ENCODE results near the gene ZBTB47. TPM values are rescaled to one million over a fixed set of nuclear protein-coding genes. Genes with fewer than 3 reads are reported as not detected.

Gene ZBTB47
- total and polyA plus RNA-seq, 8 donors, result 10.1 to 40.3 (median 23.4) TPM

DNA sequence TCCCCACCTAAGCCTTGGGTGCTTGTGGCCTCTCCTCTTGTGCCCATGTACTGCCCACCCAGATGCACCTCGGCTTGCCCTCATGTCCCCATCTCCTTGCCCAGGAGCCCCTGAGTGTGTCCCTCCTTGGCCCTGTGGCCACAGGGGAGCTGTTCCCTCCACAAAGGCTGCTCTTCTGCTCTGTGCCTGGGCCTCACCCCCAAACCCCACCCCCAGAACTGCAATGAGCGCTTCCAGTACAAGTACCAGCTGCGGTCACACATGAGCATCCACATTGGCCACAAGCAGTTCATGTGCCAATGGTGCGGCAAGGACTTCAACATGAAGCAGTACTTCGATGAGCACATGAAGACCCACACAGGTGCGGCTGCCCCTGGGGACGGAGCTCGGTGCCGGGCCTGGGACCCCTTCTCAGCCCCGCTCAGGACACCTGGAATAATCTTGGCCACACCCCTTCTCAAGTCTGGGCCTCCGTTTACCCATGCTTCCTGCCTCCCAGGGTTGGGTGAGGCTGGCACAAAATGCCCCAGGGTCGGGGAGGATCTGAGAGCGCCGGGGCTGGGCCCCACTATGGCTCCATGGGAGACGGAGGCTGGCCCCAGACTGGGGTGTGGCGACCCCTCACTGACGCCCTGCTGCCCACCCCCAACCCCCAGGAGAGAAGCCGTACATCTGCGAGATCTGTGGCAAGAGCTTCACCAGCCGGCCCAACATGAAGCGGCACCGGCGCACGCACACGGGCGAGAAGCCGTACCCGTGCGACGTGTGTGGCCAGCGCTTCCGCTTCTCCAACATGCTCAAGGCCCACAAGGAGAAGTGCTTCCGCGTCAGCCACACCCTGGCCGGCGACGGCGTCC lies 10.3 kb downstream of the ZBTB47 start:
- Histone ChIP-seq H3K4me1 (peaks cover 10 to 53% (median 31%) of the 10 kb centered on the region in 4 donors), H3K36me3 (peaks cover 2 to 47% (median 25%) of the 10 kb centered on the region in 4 donors), H3K9me3 (no peaks in the 10 kb centered on the region), H3K4me3 (no peak overlapping the region), H3K27me3 (no peaks in the 10 kb centered on the region), H3K27ac (peak overlapping the region in 1 of 5 donors; percentile 24)
- TF ChIP-seq EP300 (IDR thresholded peaks at IDR 0.05) (no peak), POLR2A (IDR thresholded peaks at IDR 0.05) (no peak), POLR2AphosphoS5 (IDR thresholded peaks at IDR 0.05) (no peak)
- TF ChIP-seq, protein P1, sequence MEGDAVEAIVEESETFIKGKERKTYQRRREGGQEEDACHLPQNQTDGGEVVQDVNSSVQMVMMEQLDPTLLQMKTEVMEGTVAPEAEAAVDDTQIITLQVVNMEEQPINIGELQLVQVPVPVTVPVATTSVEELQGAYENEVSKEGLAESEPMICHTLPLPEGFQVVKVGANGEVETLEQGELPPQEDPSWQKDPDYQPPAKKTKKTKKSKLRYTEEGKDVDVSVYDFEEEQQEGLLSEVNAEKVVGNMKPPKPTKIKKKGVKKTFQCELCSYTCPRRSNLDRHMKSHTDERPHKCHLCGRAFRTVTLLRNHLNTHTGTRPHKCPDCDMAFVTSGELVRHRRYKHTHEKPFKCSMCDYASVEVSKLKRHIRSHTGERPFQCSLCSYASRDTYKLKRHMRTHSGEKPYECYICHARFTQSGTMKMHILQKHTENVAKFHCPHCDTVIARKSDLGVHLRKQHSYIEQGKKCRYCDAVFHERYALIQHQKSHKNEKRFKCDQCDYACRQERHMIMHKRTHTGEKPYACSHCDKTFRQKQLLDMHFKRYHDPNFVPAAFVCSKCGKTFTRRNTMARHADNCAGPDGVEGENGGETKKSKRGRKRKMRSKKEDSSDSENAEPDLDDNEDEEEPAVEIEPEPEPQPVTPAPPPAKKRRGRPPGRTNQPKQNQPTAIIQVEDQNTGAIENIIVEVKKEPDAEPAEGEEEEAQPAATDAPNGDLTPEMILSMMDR (IDR thresholded peaks at IDR 0.05), result no peak
- intact Hi-C loops (cut with DNase I; ENCODE audit: low total_unique reads), result no loop called here
- DNase-seq, result no peak
- WGBS, 5 donors, result 79 to 91% (median 87%) methylated on average over 4 to 38 of the region's 38 CpGs

DNA sequence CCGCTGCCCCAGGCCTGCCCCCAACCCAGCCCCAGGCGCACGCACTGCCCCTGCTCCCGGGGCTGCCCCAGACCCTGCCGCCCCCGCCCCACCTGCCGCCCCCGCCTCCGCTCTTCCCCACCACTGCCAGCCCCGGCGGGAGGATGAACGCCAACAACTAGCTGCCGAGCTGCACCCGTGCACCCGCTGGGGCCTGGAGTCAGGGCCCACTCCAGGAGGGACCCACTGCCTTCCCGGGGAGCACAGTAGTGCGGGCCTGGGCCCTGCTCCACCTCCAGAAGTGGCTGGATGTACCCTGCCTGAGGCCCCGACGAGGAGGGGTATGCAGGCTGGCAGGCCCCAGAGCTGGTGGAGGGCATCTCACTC lies 10.9 kb downstream of the ZBTB47 start:
- no peak for TF ChIP-seq EP300 (IDR thresholded peaks at IDR 0.05)
- TF ChIP-seq POLR2A (IDR thresholded peaks at IDR 0.05), result no peak
- no peak for TF ChIP-seq POLR2AphosphoS5 (IDR thresholded peaks at IDR 0.05)
- TF ChIP-seq, protein P1 (IDR thresholded peaks at IDR 0.05), result no peak
- WGBS, 5 donors, result 75 to 91% (median 77%) methylated on average over 2 to 19 of the region's 19 CpGs
- Histone ChIP-seq H3K27ac (peak overlapping the region in 1 of 5 donors; percentile 24), H3K36me3 (peaks cover 0 to 40% (median 19%) of the 10 kb centered on the region in 4 donors), H3K9me3 (no peaks in the 10 kb centered on the region), H3K4me3 (no peak overlapping the region), H3K27me3 (no peaks in the 10 kb centered on the region), H3K4me1 (peaks cover 10 to 50% (median 28%) of the 10 kb centered on the region in 4 donors)
- intact Hi-C loops (cut with DNase I; ENCODE audit: low total_unique reads), result no loop called here
- no peak for DNase-seq

DNA sequence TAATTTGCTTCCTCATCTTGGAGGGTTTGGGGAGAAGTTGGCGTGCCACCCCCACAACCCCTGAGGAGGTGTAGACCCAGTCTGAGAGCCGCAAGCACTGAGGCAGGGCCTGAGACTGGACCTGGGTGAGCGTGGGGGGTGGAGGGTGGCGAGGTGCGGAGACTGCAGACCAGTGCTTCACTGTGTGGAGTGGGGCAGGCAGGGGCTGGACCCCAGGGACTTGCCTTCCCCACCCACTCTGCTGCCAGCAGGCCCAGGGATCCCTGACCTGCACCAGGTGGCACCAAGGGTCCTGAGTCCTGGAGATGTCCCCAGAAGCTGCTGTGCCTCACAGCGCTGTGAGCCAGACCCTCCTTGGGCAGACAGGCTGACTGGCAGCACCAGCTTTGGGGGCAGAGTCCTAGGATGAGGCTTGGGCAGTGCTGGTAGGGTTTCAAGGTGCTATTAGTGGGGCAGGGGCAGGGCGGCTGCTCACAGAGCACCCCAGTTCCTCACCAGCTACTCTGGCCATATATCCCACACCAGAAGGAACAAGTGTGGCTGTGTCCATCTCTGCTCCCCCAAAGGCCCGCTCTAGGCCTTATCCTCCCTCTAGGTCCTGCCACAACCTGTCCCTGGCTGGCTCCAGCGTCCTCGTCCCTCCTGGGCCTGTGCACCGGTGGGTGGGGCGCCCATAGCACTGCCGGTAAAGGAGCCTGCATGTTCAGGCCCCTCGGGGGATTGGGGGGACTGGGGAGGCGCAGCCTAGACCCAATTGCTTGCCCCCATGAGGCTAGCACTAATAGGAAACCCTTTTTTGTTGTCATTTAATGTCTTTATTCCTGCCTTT lies 11.8 kb downstream of the ZBTB47 start:
- TF ChIP-seq EP300 (IDR thresholded peaks at IDR 0.05), result no peak
- TF ChIP-seq, protein P1 (IDR thresholded peaks at IDR 0.05), result no peak
- no peaks in the 10 kb centered on the region for H3K9me3 ChIP-seq
- peaks cover 0 to 32% (median 10%) of the 10 kb centered on the region in 4 donors for H3K36me3 ChIP-seq
- intact Hi-C loops (cut with DNase I; ENCODE audit: low total_unique reads), result no loop called here
- WGBS, 5 donors, result 75 to 81% (median 79%) methylated on average over 14 to 15 of the region's 15 CpGs
- H3K27ac ChIP-seq, result peak overlapping the region in 1 of 5 donors; percentile 24
- no peaks in the 10 kb centered on the region for H3K27me3 ChIP-seq
- DNase-seq, result no peak
- H3K4me1 ChIP-seq, result peaks cover 7 to 41% (median 24%) of the 10 kb centered on the region in 4 donors
- no peak overlapping the region for H3K4me3 ChIP-seq

GRCh38 chr3:42666022-42666421 lies 12.5 kb downstream of the ZBTB47 start:
- peaks cover 0 to 24% (median 6%) of the 10 kb centered on the region in 4 donors for H3K36me3 ChIP-seq
- H3K27me3 ChIP-seq, result no peaks in the 10 kb centered on the region
- no peak for DNase-seq
- H3K9me3 ChIP-seq, result no peaks in the 10 kb centered on the region
- TF ChIP-seq POLR2A (IDR thresholded peaks at IDR 0.05) (no peak), EP300 (IDR thresholded peaks at IDR 0.05) (no peak), POLR2AphosphoS5 (IDR thresholded peaks at IDR 0.05) (no peak)
- TF ChIP-seq, protein P1 (IDR thresholded peaks at IDR 0.05), result no peak
- peak overlapping the region in 2 of 5 donors; percentile 17 to 62 for H3K27ac ChIP-seq
- intact Hi-C loops (cut with DNase I; ENCODE audit: low total_unique reads), result no loop called here
- no peak overlapping the region for H3K4me3 ChIP-seq
- WGBS, 5 donors, result 53 to 75% (median 67%) methylated on average over 6 to 8 of the region's 8 CpGs
- peaks cover 7 to 38% (median 21%) of the 10 kb centered on the region in 4 donors for H3K4me1 ChIP-seq

All from stomach (tissue), 9 donors.